GM06990 (cell line): ENCODE results near the gene PHGDH.

Source experiments
- DNase-seq: peaks from one replicate; pipeline ENCODE4 v3.0.0-alpha.2; 2011; ENCODE audit not compliant: insufficient read length; ENCODE audit errors: extremely low read depth
- H3K27me3 ChIP-seq: replicated peaks from 2 replicates; pipeline ENCODE4 v1.6.0; 2011; ENCODE audit warnings: low read length; ENCODE audit not compliant: control insufficient read depth, insufficient read depth
- H3K36me3 ChIP-seq: 2 replicates; pipeline ENCODE4 v1.5.1; 2011; ENCODE audit warnings: low read length; ENCODE audit not compliant: control insufficient read depth, insufficient read depth
- H3K4me3 ChIP-seq: replicated peaks from 2 replicates; pipeline ENCODE4 v1.5.1; 2011; ENCODE audit warnings: low read depth, mild to moderate bottlenecking, control low read depth, low read length
- TF ChIP-seq, protein P1 (sequence below): IDR thresholded peaks from 2 replicates; pipeline ENCODE4 v1.5.1; 2011; ENCODE audit warnings: low read length, control low read depth, mild to moderate bottlenecking, inconsistent platforms; ENCODE audit not compliant: insufficient read depth, poor library complexity, severe bottlenecking

PHGDH gene

DNA sequence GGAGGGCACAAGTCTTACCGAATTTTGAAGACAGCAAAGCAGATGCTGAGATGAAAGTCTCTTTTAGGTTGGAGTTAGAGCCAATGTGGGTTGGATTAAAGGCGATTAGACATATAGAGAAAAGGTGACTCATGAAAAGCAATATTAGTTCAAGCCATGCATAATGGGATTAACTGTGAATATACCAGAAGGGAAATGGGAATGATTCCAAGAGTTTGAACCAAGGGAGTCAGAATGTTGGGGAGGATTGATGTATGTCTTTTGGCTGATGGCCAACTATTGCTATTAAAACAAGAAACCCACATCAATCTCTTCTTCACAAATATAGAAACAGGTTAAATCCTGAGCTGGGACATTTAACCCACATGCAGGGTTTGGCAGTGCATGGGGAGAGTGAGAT lies 55.8 kb downstream of the PHGDH start:
- TF ChIP-seq, protein P1, sequence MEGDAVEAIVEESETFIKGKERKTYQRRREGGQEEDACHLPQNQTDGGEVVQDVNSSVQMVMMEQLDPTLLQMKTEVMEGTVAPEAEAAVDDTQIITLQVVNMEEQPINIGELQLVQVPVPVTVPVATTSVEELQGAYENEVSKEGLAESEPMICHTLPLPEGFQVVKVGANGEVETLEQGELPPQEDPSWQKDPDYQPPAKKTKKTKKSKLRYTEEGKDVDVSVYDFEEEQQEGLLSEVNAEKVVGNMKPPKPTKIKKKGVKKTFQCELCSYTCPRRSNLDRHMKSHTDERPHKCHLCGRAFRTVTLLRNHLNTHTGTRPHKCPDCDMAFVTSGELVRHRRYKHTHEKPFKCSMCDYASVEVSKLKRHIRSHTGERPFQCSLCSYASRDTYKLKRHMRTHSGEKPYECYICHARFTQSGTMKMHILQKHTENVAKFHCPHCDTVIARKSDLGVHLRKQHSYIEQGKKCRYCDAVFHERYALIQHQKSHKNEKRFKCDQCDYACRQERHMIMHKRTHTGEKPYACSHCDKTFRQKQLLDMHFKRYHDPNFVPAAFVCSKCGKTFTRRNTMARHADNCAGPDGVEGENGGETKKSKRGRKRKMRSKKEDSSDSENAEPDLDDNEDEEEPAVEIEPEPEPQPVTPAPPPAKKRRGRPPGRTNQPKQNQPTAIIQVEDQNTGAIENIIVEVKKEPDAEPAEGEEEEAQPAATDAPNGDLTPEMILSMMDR: no peak
- H3K36me3 ChIP-seq: no peaks in the 10 kb centered on the region

DNA sequence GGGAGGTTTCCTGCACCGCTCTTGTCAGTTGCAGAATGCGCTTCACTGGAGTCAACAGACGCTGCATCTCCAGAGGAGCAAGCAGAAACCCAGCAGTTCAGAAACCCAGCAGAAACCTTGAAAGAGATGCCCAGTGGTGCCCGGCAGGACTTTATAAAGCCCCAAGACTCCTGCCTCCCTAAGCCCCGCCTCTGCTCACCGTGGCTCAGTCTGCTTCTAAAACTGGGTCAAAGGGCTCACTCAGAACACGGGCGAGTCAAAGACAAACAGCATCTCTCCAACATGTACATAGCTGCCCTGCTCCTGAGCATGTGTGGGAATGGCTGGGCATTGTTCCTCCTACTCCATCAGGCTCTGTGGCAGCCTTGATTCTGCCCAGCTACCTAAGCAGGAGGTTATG lies 57.0 kb downstream of the PHGDH start, which contains the start of gene HMGCS2:
Gene HMGCS2, minus strand, starts transcription at position 128 of the 400 bp plus-strand sequence. Its CDS starts 61 bp downstream, at position 67.
- H3K4me3 ChIP-seq: no peak within 1 kb of the TSS
- TF ChIP-seq, protein P1: no peak
- DNase-seq: no peak
- H3K36me3 ChIP-seq: no peaks in the 10 kb centered on the region
- no peaks in the 10 kb centered on the region; the same call in none of the 2 replicates for H3K27me3 ChIP-seq

More for the DNA sequence above, 55.8 kb downstream of the PHGDH start:
- no peak overlapping the region for H3K4me3 ChIP-seq
- no peak for DNase-seq
- H3K27me3 ChIP-seq: no peaks in the 10 kb centered on the region; the same call in 1 of the 2 replicates

DNA sequence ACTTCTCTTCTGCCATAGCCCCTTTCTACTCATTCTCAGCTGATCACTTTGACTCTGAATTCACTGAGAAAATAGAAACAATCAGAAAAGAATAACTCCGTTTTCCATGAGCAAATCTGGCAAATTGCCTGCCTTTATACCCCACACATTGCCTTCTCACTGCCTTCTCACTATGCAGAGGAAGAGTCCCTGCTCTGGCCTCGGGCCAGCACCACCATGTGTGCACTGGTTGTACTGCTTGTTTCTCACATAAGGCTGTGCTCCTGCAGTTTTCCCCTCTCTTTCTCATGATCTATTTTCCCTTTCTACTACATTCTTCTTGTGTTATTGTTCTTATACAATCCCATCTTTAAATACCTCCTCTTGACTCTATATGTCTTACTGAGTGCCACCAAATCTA lies 59.3 kb downstream of the PHGDH start:
- Histone ChIP-seq H3K27me3 (no peaks in the 10 kb centered on the region; the same call in none of the 2 replicates), H3K36me3 (no peaks in the 10 kb centered on the region), H3K4me3 (no peak overlapping the region)
- TF ChIP-seq, protein P1: no peak
- no peak for DNase-seq

DNA sequence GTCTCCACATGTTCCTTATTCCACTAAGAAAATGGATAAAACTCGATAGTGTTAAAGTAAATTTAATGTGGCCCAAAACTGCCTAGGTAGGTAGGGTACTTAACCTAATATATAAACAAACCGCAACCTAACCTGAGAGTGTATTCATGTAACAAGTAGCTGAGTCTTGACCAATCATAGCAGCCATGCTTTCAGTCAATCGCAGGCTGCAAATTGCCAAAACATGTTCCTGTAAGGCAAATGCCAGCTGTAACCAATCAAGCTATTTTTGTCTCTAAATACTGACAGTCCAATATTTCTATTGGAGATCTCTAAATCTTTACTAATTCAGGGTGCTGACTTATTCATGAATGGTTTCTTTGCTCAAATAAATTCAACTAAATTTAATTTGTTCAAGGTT lies 60.0 kb downstream of the PHGDH start:
- TF ChIP-seq, protein P1: no peak
- H3K27me3 ChIP-seq: no peaks in the 10 kb centered on the region; the same call in none of the 2 replicates
- no peak overlapping the region for H3K4me3 ChIP-seq
- no peak for DNase-seq
- H3K36me3 ChIP-seq: no peaks in the 10 kb centered on the region

DNA sequence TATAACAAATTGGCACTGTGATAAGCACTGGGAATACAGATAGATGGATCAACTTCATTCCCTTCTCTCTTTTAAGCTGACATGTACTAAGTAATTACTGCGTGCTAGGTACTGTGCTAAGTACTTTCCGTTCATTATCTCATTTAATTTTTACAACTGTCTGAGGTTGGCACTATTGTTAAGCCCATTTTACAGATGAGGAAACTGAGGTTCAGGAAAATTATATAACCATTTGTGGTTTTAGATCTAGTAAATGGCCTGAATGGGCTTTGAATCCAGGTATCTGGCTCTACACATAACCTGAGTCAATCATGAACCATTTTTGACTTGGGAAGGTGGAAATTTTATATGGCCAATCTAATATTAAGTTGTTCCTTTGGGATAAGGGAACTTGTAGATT lies 60.6 kb downstream of the PHGDH start:
- H3K36me3 ChIP-seq: no peaks in the 10 kb centered on the region
- H3K4me3 ChIP-seq: no peak overlapping the region
- no peaks in the 10 kb centered on the region; the same call in none of the 2 replicates for H3K27me3 ChIP-seq
- DNase-seq: no peak
- TF ChIP-seq, protein P1: no peak
